GM12878 (cell line): ENCODE measurements around the gene FOXP1. TPM values are rescaled to one million over a fixed set of nuclear protein-coding genes. Genes with fewer than 3 reads are reported as not detected.

Experiments used
- ATAC-seq: fragments of 200-7000 bp; cut with Tn5 transposase; 3 replicates; pipeline ENCODE4 v1.9.1; 2020; ENCODE audit warnings: mild to moderate bottlenecking, moderate library complexity
- BruUV-seq: library from RNA; stranded (reverse); fragments of 400-500 nt; replicated peaks from 2 replicates; lab custom pipeline; 2021; lab: Mats Ljungman, UMichigan
- CTCF ChIA-PET: fragments of 300-600 bp; sonication (Branson Sonifier 250); formaldehyde crosslinking; extraction: SDS; loops from one replicate; lab custom pipeline; 2021; ENCODE audit warnings: inconsistent platforms; lab: Yijun Ruan, JAX
- POLR2A ChIA-PET: fragments of 350-600 bp; formaldehyde crosslinking; extraction: SDS; loops from one replicate; lab custom pipeline; 2021; ENCODE audit warnings: inconsistent platforms; lab: Charles Lee
- RAD21 ChIA-PET: fragments of 300-600 bp; sonication (Branson Sonifier 250); formaldehyde crosslinking; loops from one replicate; lab custom pipeline; 2023; ENCODE audit warnings: antibody characterized with exemption; ENCODE audit not compliant: unreplicated experiment; lab: Charles Lee
- SMC1A ChIA-PET: fragments of 300-600 bp; sonication (Branson Sonifier 250); formaldehyde crosslinking; loops from one replicate; lab custom pipeline; 2023; ENCODE audit not compliant: unreplicated experiment, uncharacterized antibody; lab: Charles Lee
- DNase-seq: peaks from one replicate; pipeline ENCODE4 v3.0.0-alpha.2; 2011; ENCODE audit warnings: low read depth, low spot score
- FAIRE-seq: peaks from 3 replicates; lab custom pipeline; 2011; peaks lifted over from hg19 to GRCh38; lab: Jason Lieb, UNC
- H2AFZ ChIP-seq: 2 replicates; pipeline ENCODE4 v1.6.0; 2011; ENCODE audit warnings: low read depth, low read length, control low read depth; ENCODE audit not compliant: control insufficient read depth
- H3K27ac ChIP-seq: 2 replicates; pipeline ENCODE4 v1.5.1; 2011; ENCODE audit warnings: control low read depth; ENCODE audit not compliant: control insufficient read depth, insufficient read depth
- H3K27me3 ChIP-seq, 2 experiments: replicated peaks in 1 of 2; 2 replicates each; pipeline versions ENCODE4 v1.6.0 to v1.6.1; 2011; ENCODE audit warnings: low read length in 1 of 2; ENCODE audit not compliant: control insufficient read depth in 2 of 2, insufficient read depth in 2 of 2
- H3K36me3 ChIP-seq, 2 experiments: 2 replicates each; pipeline ENCODE4 v1.5.1; 2011; ENCODE audit warnings: low read length in 1 of 2; ENCODE audit not compliant: control insufficient read depth in 2 of 2, insufficient read depth in 2 of 2
- H3K4me1 ChIP-seq: 2 replicates; pipeline ENCODE4 v1.6.1; 2011; ENCODE audit warnings: mild to moderate bottlenecking, low read length, moderate library complexity, mixed read lengths; ENCODE audit not compliant: control insufficient read depth, insufficient read depth
- H3K4me2 ChIP-seq: 2 replicates; pipeline ENCODE4 v1.6.0; 2011; ENCODE audit warnings: control low read depth; ENCODE audit not compliant: control insufficient read depth, insufficient read depth
- H3K4me3 ChIP-seq: fragments of 200-600 bp; sonication (generic); 2 replicates; pipeline ENCODE4 v1.5.1; 2016
- H3K79me2 ChIP-seq: 2 replicates; pipeline ENCODE4 v1.6.0; 2011; ENCODE audit warnings: low read length; ENCODE audit not compliant: control insufficient read depth, insufficient read depth
- H3K9ac ChIP-seq: 2 replicates; pipeline ENCODE4 v1.8.0; 2011; ENCODE audit warnings: low read length, control low read depth, mixed read lengths; ENCODE audit not compliant: control insufficient read depth, insufficient read depth
- H3K9me3 ChIP-seq: replicated peaks from 3 replicates; pipeline ENCODE4 v1.5.1; 2011; ENCODE audit warnings: mild to moderate bottlenecking, low read length; ENCODE audit not compliant: control insufficient read depth, insufficient read depth
- H4K20me1 ChIP-seq: 2 replicates; pipeline ENCODE4 v1.6.0; 2011; ENCODE audit not compliant: control insufficient read depth, insufficient read depth
- BCL11A ChIP-seq: IDR thresholded peaks from 2 replicates; pipeline ENCODE4 v1.6.1; 2011; ENCODE audit warnings: low read depth, low read length
- EP300 ChIP-seq, 2 experiments: fragments of 150-350 bp in 1 of 2; IDR thresholded peaks; 2 replicates each; pipeline ENCODE4 v1.6.1; 2011 to 2012; ENCODE audit warnings: low read depth in 2 of 2, low read length in 2 of 2, borderline replicate concordance in 1 of 2, improper control_type of control experiment in 1 of 2, inconsistent platforms in 1 of 2; ENCODE audit not compliant: control insufficient read depth in 1 of 2
- FOXK2 ChIP-seq: fragments of 450-650 bp; IDR thresholded peaks from 2 replicates; pipeline ENCODE4 v1.6.1; 2017; ENCODE audit warnings: mild to moderate bottlenecking, moderate library complexity
- HCFC1 ChIP-seq: fragments of 150-350 bp; IDR thresholded peaks from 2 replicates; pipeline ENCODE4 v1.6.1; 2014; ENCODE audit warnings: low read length
- IKZF2 ChIP-seq, 2 experiments: fragments of 450-650 bp; IDR thresholded peaks; 2 replicates each; pipeline ENCODE4 v1.6.1; 2017; ENCODE audit warnings: mild to moderate bottlenecking in 2 of 2, moderate library complexity in 2 of 2
- LARP7 ChIP-seq: fragments of 450-650 bp; IDR thresholded peaks from 2 replicates; pipeline ENCODE4 v1.6.1; 2017; ENCODE audit warnings: mild to moderate bottlenecking
- MEF2B ChIP-seq: fragments of 450-650 bp; IDR thresholded peaks from 2 replicates; pipeline ENCODE4 v1.6.1; 2018; ENCODE audit warnings: mild to moderate bottlenecking, moderate library complexity; ENCODE audit not compliant: partially characterized antibody, poor library complexity, severe bottlenecking
- MYC ChIP-seq: IDR thresholded peaks from 2 replicates; pipeline ENCODE4 v1.6.1; 2011; ENCODE audit warnings: mild to moderate bottlenecking, low read length, moderate library complexity, inconsistent platforms; ENCODE audit not compliant: insufficient read depth, insufficient replicate concordance, insufficient read length, severe bottlenecking
- SREBF2 ChIP-seq: IDR thresholded peaks from 2 replicates; pipeline ENCODE4 v1.6.1; 2012; ENCODE audit warnings: mild to moderate bottlenecking, low read length
- SRF ChIP-seq, 2 experiments: IDR thresholded peaks; 2 replicates each; pipeline ENCODE4 v1.6.1; 2011; ENCODE audit warnings: low read depth in 2 of 2, low read length in 2 of 2, mild to moderate bottlenecking in 1 of 2, moderate library complexity in 1 of 2
- WRNIP1 ChIP-seq: IDR thresholded peaks from 2 replicates; pipeline ENCODE4 v1.6.1; 2011; ENCODE audit warnings: low read depth, low read length, improper control_type of control experiment, borderline replicate concordance
- ZBED1 ChIP-seq: IDR thresholded peaks from 2 replicates; pipeline ENCODE4 v1.6.1; 2016; ENCODE audit warnings: borderline replicate concordance
- ZSCAN29 ChIP-seq: fragments of 450-650 bp; IDR thresholded peaks from 2 replicates; pipeline ENCODE4 v1.6.1; 2017; ENCODE audit warnings: mild to moderate bottlenecking, moderate library complexity
- ZZZ3 ChIP-seq: IDR thresholded peaks from 2 replicates; pipeline ENCODE4 v1.6.1; 2011; ENCODE audit warnings: low read depth; ENCODE audit not compliant: control insufficient read depth, insufficient read length
- WGBS: methylation state at CpG from one replicate; pipeline ENCODE4 v1.1.6; 2016; ENCODE audit warnings: low lambda C conversion rate; ENCODE audit not compliant: insufficient replicate concordance, insufficient coverage; ENCODE audit errors: missing lambda C conversion rate; 5-methylcytosine and 5-hydroxymethylcytosine counted together
- in situ Hi-C: fragments of 300-500 bp; cut with MboI; formaldehyde crosslinking; loops from 9 replicates; pipeline ENCODE4 v1.14.3; 2018; ENCODE audit warnings: mixed read lengths
- intact Hi-C: fragments of 100-400 bp; cut with micrococcal nuclease; formaldehyde crosslinking; loops from one replicate; pipeline ENCODE4 v1.14.2; 2022; ENCODE audit not compliant: unreplicated experiment
- polyA plus RNA-seq, 11 experiments: library from polyadenylated mRNA; depleted of rRNA in 4 of 11; unstranded in 6 of 11; stranded (reverse) in 5 of 11; fragments of >200 nt; fragmentation: Nextera tagmentation in 4 of 11; fragmentation: Illumina TruSeq in 1 of 11; extraction: Ambion mirVana in 4 of 11; extraction: Trizol in 1 of 11; gene quantifications; 1 replicate in 1 of 11; 2 replicates in 10 of 11; pipeline versions ENCODE4 v1.2.1 to v1.2.3, GENCODE V29; 2011 to 2016; ENCODE audit warnings: inconsistent platforms in 2 of 11, missing spikeins in 2 of 11, low read depth in 1 of 11
- total RNA-seq, 4 experiments: library from RNA; depleted of rRNA in 3 of 4; stranded (reverse); fragments of >200 nt in 3 of 4; fragmentation: Illumina TruSeq in 1 of 4; extraction: Trizol in 1 of 4; gene quantifications; 2 replicates each; pipeline versions ENCODE4 v1.2.1 to v1.2.3, GENCODE V29; 2013 to 2021
- TF ChIP-seq, protein P1 (sequence below), 3 experiments: IDR thresholded peaks in 2 of 3; conservative IDR thresholded peaks in 1 of 3; 2 replicates each; pipeline ENCODE4 v1.5.1; 2011; ENCODE audit warnings: low read depth in 3 of 3, low read length in 3 of 3, mild to moderate bottlenecking in 3 of 3, control low read depth in 2 of 3, moderate library complexity in 2 of 3, inconsistent platforms in 1 of 3, mixed read lengths in 1 of 3; ENCODE audit not compliant: control insufficient read depth in 2 of 3, insufficient read depth in 1 of 3; ENCODE audit errors: extremely low read depth in 1 of 3
- TF ChIP-seq, protein P2 (sequence below): IDR thresholded peaks from 2 replicates; pipeline ENCODE4 v1.6.1; 2012; ENCODE audit warnings: mild to moderate bottlenecking, low read depth, low read length
- TF ChIP-seq, protein P3 (sequence below): IDR thresholded peaks from 2 replicates; pipeline ENCODE4 v1.6.1; 2011; ENCODE audit warnings: borderline replicate concordance, low read depth, mild to moderate bottlenecking, moderate library complexity, mixed read lengths, low read length; ENCODE audit not compliant: insufficient read depth; ENCODE audit errors: extremely low read length
- TF ChIP-seq, protein P4 (sequence below): fragments of 450-650 bp; IDR thresholded peaks from 2 replicates; pipeline ENCODE4 v1.6.1; 2016; ENCODE audit warnings: mild to moderate bottlenecking

The FOXP1 gene
- total and polyA plus RNA-seq, 10 of the 15 experiments (the other 5 are each of a cell fraction or from before 2014, with no cell fraction given): 0.05 to 1.6 (median 0.20) TPM; not detected in 1

DNA sequence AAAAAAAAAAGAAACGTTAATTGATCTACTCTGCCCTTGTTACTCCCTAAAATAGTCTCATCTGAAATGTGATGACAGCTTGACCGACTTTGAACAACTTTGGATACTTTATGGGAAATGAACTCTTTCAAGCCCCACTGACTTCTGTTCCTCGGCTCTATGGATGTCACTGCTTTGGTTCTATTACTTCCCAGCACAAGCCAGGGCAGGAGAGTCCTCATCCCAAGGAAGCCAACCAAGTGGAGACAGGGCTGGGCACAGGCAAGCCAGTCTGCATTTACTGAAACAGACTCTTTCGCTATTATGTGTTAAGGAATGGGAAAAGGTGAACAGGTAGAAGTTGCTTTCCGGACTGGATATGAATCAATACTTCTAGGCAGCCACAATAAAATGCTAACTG, 444.0 kb downstream of the FOXP1 start:
- Histone ChIP-seq H3K4me3 (no peak overlapping the region), H3K27ac (no peak overlapping the region), H4K20me1 (no peaks in the 10 kb centered on the region), H2AFZ (no peak overlapping the region), H3K79me2 (no peaks in the 10 kb centered on the region), H3K9ac (no peak overlapping the region), H3K4me1 (no peaks in the 10 kb centered on the region), H3K36me3 (no peaks in the 10 kb centered on the region), H3K9me3 (no peaks in the 10 kb centered on the region), H3K4me2 (no peak overlapping the region), H3K27me3 (no peaks in the 10 kb centered on the region; a peak in 1 of 4 replicates)
- ATAC-seq: no peak
- intact Hi-C loops (loop anchor here (10.0 kb wide), 1 partner anchor 445 kb away; the partner anchor contains the start of gene FOXP1), in situ Hi-C loops (no loop called here)
- 16% methylated on average over 5 of the region's 5 CpGs for WGBS
- TF ChIP-seq LARP7 (no peak), EP300 (IDR thresholded peaks at IDR 0.05; ENCODE audit: borderline replicate concordance in 1 of 2, control insufficient read depth in 1 of 2, low read depth in 2 of 2, low read length in 2 of 2) (no peak), HCFC1 (no peak), ZZZ3 (no peak), WRNIP1 (no peak), IKZF2 (IDR thresholded peaks at IDR 0.05) (no peak), MEF2B (no peak), SREBF2 (no peak), BCL11A (no peak), ZSCAN29 (no peak), MYC (no peak), FOXK2 (no peak), SRF (IDR thresholded peaks at IDR 0.05; ENCODE audit: low read depth in 2 of 2, low read length in 2 of 2) (no peak), ZBED1 (no peak)
- TF ChIP-seq, protein P1, sequence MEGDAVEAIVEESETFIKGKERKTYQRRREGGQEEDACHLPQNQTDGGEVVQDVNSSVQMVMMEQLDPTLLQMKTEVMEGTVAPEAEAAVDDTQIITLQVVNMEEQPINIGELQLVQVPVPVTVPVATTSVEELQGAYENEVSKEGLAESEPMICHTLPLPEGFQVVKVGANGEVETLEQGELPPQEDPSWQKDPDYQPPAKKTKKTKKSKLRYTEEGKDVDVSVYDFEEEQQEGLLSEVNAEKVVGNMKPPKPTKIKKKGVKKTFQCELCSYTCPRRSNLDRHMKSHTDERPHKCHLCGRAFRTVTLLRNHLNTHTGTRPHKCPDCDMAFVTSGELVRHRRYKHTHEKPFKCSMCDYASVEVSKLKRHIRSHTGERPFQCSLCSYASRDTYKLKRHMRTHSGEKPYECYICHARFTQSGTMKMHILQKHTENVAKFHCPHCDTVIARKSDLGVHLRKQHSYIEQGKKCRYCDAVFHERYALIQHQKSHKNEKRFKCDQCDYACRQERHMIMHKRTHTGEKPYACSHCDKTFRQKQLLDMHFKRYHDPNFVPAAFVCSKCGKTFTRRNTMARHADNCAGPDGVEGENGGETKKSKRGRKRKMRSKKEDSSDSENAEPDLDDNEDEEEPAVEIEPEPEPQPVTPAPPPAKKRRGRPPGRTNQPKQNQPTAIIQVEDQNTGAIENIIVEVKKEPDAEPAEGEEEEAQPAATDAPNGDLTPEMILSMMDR (IDR thresholded peaks at IDR 0.05 in 2 of 3, conservative IDR thresholded peaks at IDR 0.05 in 1 of 3; ENCODE audit: control insufficient read depth in 2 of 3, extremely low read depth in 1 of 3, insufficient read depth in 1 of 3, low read depth in 3 of 3, low read length in 3 of 3): no peak
- TF ChIP-seq, protein P2, sequence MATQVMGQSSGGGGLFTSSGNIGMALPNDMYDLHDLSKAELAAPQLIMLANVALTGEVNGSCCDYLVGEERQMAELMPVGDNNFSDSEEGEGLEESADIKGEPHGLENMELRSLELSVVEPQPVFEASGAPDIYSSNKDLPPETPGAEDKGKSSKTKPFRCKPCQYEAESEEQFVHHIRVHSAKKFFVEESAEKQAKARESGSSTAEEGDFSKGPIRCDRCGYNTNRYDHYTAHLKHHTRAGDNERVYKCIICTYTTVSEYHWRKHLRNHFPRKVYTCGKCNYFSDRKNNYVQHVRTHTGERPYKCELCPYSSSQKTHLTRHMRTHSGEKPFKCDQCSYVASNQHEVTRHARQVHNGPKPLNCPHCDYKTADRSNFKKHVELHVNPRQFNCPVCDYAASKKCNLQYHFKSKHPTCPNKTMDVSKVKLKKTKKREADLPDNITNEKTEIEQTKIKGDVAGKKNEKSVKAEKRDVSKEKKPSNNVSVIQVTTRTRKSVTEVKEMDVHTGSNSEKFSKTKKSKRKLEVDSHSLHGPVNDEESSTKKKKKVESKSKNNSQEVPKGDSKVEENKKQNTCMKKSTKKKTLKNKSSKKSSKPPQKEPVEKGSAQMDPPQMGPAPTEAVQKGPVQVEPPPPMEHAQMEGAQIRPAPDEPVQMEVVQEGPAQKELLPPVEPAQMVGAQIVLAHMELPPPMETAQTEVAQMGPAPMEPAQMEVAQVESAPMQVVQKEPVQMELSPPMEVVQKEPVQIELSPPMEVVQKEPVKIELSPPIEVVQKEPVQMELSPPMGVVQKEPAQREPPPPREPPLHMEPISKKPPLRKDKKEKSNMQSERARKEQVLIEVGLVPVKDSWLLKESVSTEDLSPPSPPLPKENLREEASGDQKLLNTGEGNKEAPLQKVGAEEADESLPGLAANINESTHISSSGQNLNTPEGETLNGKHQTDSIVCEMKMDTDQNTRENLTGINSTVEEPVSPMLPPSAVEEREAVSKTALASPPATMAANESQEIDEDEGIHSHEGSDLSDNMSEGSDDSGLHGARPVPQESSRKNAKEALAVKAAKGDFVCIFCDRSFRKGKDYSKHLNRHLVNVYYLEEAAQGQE: no peak
- TF ChIP-seq, protein P3, sequence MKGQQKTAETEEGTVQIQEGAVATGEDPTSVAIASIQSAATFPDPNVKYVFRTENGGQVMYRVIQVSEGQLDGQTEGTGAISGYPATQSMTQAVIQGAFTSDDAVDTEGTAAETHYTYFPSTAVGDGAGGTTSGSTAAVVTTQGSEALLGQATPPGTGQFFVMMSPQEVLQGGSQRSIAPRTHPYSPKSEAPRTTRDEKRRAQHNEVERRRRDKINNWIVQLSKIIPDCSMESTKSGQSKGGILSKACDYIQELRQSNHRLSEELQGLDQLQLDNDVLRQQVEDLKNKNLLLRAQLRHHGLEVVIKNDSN: no peak
- TF ChIP-seq, protein P4, sequence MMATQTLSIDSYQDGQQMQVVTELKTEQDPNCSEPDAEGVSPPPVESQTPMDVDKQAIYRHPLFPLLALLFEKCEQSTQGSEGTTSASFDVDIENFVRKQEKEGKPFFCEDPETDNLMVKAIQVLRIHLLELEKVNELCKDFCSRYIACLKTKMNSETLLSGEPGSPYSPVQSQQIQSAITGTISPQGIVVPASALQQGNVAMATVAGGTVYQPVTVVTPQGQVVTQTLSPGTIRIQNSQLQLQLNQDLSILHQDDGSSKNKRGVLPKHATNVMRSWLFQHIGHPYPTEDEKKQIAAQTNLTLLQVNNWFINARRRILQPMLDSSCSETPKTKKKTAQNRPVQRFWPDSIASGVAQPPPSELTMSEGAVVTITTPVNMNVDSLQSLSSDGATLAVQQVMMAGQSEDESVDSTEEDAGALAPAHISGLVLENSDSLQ: no peak
- RAD21 ChIA-PET: no interaction called here
- SMC1A ChIA-PET: no interaction called here
- DNase-seq: no peak
- POLR2A ChIA-PET: no interaction called here
- FAIRE-seq: no peak
- BruUV-seq: no TSS peak
- CTCF ChIA-PET: no interaction called here
